GM21390 (cell line): Measurements from ENCODE around the gene SUV39H1.

Experiments
- ATAC-seq: cut with Tn5 transposase; IDR thresholded peaks from one replicate; pipeline ENCODE4 v1.9.1; 2021; ENCODE audit not compliant: unreplicated experiment

Gene SUV39H1

GRCh38 chrX:48713847-48714246 is 17.3 kb downstream of the SUV39H1 start:
- ATAC-seq, result no peak

- ATAC-seq, result no peak
These were observed 18.0 kb downstream of the SUV39H1 start for GRCh38 chrX:48714573-48714972.

- ATAC-seq, result no peak
These were observed 18.5 kb downstream of the SUV39H1 start for GRCh38 chrX:48715072-48715471.

GRCh38 chrX:48715876-48716502 is 19.5 kb downstream of the SUV39H1 start:
- no peak for ATAC-seq

- no peak for ATAC-seq
These were observed 23.4 kb downstream of the SUV39H1 start for GRCh38 chrX:48719958-48720357.

- ATAC-seq, result no peak
These were observed 24.2 kb downstream of the SUV39H1 start for GRCh38 chrX:48720577-48721250.

GRCh38 chrX:48721916-48722315 is 25.4 kb downstream of the SUV39H1 start:
- ATAC-seq, result no peak

- no peak for ATAC-seq
These were observed 30.1 kb downstream of the SUV39H1 start for GRCh38 chrX:48726596-48726995.

GRCh38 chrX:48728653-48729052 is 32.1 kb downstream of the SUV39H1 start:
- ATAC-seq, result no peak

GRCh38 chrX:48736303-48736702 is 39.8 kb downstream of the SUV39H1 start:
- no peak for ATAC-seq

- no peak for ATAC-seq
These were observed 40.3 kb downstream of the SUV39H1 start for GRCh38 chrX:48736878-48737212.

GRCh38 chrX:48737213-48737938 is 40.8 kb downstream of the SUV39H1 start:
- ATAC-seq, result peak; percentile 98

- ATAC-seq, result no peak
These were observed 41.4 kb downstream of the SUV39H1 start for GRCh38 chrX:48737940-48738339.

- ATAC-seq, result no peak
These were observed 45.3 kb downstream of the SUV39H1 start for GRCh38 chrX:48741834-48742233.

- no peak for ATAC-seq
These were observed 48.7 kb downstream of the SUV39H1 start for GRCh38 chrX:48745222-48745621.

- no peak for ATAC-seq
These were observed 51.0 kb downstream of the SUV39H1 start for GRCh38 chrX:48747415-48748016.

- no peak for ATAC-seq
These were observed 52.6 kb downstream of the SUV39H1 start for GRCh38 chrX:48749182-48749581.

- ATAC-seq, result no peak
These were observed 54.8 kb downstream of the SUV39H1 start for GRCh38 chrX:48751343-48751742.

- ATAC-seq, result no peak
These were observed 56.0 kb downstream of the SUV39H1 start for GRCh38 chrX:48752498-48752897.

GRCh38 chrX:48753708-48754228 is 57.2 kb downstream of the SUV39H1 start:
- no peak for ATAC-seq

- no peak for ATAC-seq
These were observed 57.7 kb downstream of the SUV39H1 start for GRCh38 chrX:48754238-48754637.
